DOHH2 (cell line): ENCODE measurements around the gene SORBS1.

ENCODE experiments used
- H3F3A ChIP-seq: fragments of 200-600 bp; sonication (generic), shearing (Covaris generic); 2 replicates; pipeline ENCODE4 v1.6.0; 2016; ENCODE audit warnings: antibody characterized with exemption, mild to moderate bottlenecking; ENCODE audit not compliant: control insufficient read depth, insufficient read depth
- H3K27ac ChIP-seq: fragments of 200-600 bp; sonication (generic); 2 replicates; pipeline ENCODE4 v1.5.1; 2014; ENCODE audit warnings: low read depth, mild to moderate bottlenecking, low read length, moderate library complexity
- H3K27me3 ChIP-seq: fragments of 200-600 bp; sonication (generic); 2 replicates; pipeline ENCODE4 v1.6.1; 2014; ENCODE audit warnings: mild to moderate bottlenecking, low read length, mixed read lengths; ENCODE audit not compliant: control insufficient read depth
- H3K36me3 ChIP-seq: fragments of 200-600 bp; sonication (generic); 2 replicates; pipeline ENCODE4 v1.6.1; 2014; ENCODE audit warnings: mild to moderate bottlenecking, low read length, moderate library complexity, mixed read lengths; ENCODE audit not compliant: control insufficient read depth
- H3K4me1 ChIP-seq: fragments of 200-600 bp; sonication (generic); 2 replicates; pipeline ENCODE4 v1.6.1; 2014; ENCODE audit warnings: mild to moderate bottlenecking, low read length, mixed read lengths; ENCODE audit not compliant: control insufficient read depth
- H3K4me2 ChIP-seq: fragments of 200-600 bp; sonication (generic); 2 replicates; pipeline ENCODE4 v1.6.0; 2014; ENCODE audit warnings: mild to moderate bottlenecking, low read length, moderate library complexity
- H3K4me3 ChIP-seq: fragments of 200-600 bp; sonication (generic); 2 replicates; pipeline ENCODE4 v1.5.1; 2014; ENCODE audit warnings: mild to moderate bottlenecking, low read length, mixed read lengths
- H3K79me2 ChIP-seq: fragments of 200-600 bp; sonication (generic); 2 replicates; pipeline ENCODE4 v1.6.1; 2014; ENCODE audit warnings: mild to moderate bottlenecking, low read length, mixed read lengths; ENCODE audit not compliant: control insufficient read depth
- H3K9me2 ChIP-seq: fragments of 200-600 bp; sonication (generic); replicated peaks from 2 replicates; pipeline ENCODE4 v1.6.1; 2014; ENCODE audit warnings: mild to moderate bottlenecking, low read length, mixed read lengths; ENCODE audit not compliant: control insufficient read depth
- H3K9me3 ChIP-seq: fragments of 200-600 bp; sonication (generic); 2 replicates; pipeline ENCODE4 v1.6.1; 2014; ENCODE audit warnings: antibody characterized with exemption, low read length, mixed read lengths; ENCODE audit not compliant: control insufficient read depth, insufficient read depth
- H4K20me1 ChIP-seq: fragments of 200-600 bp; sonication (generic); 2 replicates; pipeline ENCODE4 v1.6.0; 2014; ENCODE audit warnings: low read depth, mild to moderate bottlenecking, antibody characterized with exemption, low read length, moderate library complexity; ENCODE audit not compliant: control insufficient read depth, insufficient read depth
- CTCF ChIP-seq: fragments of 200-600 bp; sonication (generic); IDR thresholded peaks from one replicate; pipeline ENCODE4 v1.5.1; 2014; ENCODE audit warnings: antibody characterized with exemption, mild to moderate bottlenecking, low read depth, low read length; ENCODE audit not compliant: poor library complexity, severe bottlenecking
- EZH2phosphoT487 ChIP-seq: fragments of 200-600 bp; sonication (generic); IDR thresholded peaks from 2 replicates; pipeline ENCODE4 v1.6.1; 2017; ENCODE audit warnings: borderline replicate concordance, mild to moderate bottlenecking, antibody characterized with exemption, low read length, moderate library complexity, mixed read lengths

SORBS1 gene

GRCh38 chr10:95451150-95451549 is 110.0 kb downstream of the SORBS1 start:
- H3K9me3 ChIP-seq: no peaks in the 10 kb centered on the region
- TF ChIP-seq EZH2phosphoT487: no peak
- no peak for TF ChIP-seq CTCF
- no peaks in the 10 kb centered on the region for H3K79me2 ChIP-seq
- no peaks in the 10 kb centered on the region for H3F3A ChIP-seq
- no peak overlapping the region for H3K27ac ChIP-seq
- no peak overlapping the region for H3K4me2 ChIP-seq
- H3K9me2 ChIP-seq: no peaks in the 10 kb centered on the region
- H3K4me3 ChIP-seq: no peak overlapping the region
- no peaks in the 10 kb centered on the region for H3K36me3 ChIP-seq
- H4K20me1 ChIP-seq: no peaks in the 10 kb centered on the region
- H3K4me1 ChIP-seq: no peaks in the 10 kb centered on the region
- peaks cover 39% of the 10 kb centered on the region for H3K27me3 ChIP-seq

DNA sequence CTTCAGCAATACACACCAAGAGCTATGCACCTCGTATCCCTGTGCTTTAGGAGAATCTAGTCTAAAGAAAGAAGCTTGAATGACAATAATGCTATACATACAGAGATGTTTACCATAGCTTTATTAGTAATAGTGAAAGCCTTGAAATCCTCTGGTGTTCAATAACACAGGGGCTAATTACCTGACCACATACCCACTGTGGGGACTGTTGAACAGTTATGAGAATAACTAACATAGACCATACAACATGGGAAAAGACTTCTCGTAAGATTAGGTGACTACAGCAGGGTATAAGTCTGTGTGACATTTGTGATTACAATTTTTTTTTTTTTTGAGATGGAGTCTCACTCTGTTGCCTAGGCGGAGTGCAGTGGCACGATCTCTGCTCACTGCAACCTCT is 111.0 kb downstream of the SORBS1 start:
- TF ChIP-seq EZH2phosphoT487 (no peak), CTCF (no peak)
- H3K36me3 ChIP-seq: no peaks in the 10 kb centered on the region
- H3K27ac ChIP-seq: no peak overlapping the region
- H3K79me2 ChIP-seq: no peaks in the 10 kb centered on the region
- no peaks in the 10 kb centered on the region for H4K20me1 ChIP-seq
- H3K9me3 ChIP-seq: no peaks in the 10 kb centered on the region
- H3K4me1 ChIP-seq: no peaks in the 10 kb centered on the region
- H3F3A ChIP-seq: no peaks in the 10 kb centered on the region
- peaks cover 34% of the 10 kb centered on the region for H3K27me3 ChIP-seq
- no peak overlapping the region for H3K4me3 ChIP-seq
- no peak overlapping the region for H3K4me2 ChIP-seq
- H3K9me2 ChIP-seq: no peaks in the 10 kb centered on the region

DNA sequence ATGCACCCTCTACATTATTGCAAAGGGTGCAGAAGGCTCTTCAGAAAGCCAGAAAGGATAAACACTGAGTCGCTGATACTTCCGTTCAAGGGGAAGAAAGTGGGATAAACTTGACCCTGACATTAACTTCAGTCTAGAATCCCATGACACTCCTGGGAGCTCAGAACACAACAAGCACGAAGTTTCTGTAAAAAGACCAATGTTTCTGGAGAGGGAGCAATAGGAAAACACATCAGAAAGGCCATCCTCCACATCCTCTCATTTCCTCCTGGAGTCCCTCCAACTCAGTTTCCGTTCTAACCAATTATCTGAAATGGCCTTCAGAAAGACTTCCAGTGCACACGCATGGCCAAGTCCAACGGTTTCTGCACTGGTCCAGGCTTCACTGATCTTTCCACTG is 113.5 kb downstream of the SORBS1 start:
- no peak overlapping the region for H3K4me2 ChIP-seq

More for the DNA sequence above, 113.5 kb downstream of the SORBS1 start:
- H3K36me3 ChIP-seq: no peaks in the 10 kb centered on the region
- no peaks in the 10 kb centered on the region for H4K20me1 ChIP-seq
- no peaks in the 10 kb centered on the region for H3K9me2 ChIP-seq
- peaks cover 20% of the 10 kb centered on the region for H3K27me3 ChIP-seq
- no peak overlapping the region for H3K27ac ChIP-seq
- H3K4me1 ChIP-seq: no peaks in the 10 kb centered on the region
- H3K4me3 ChIP-seq: no peak overlapping the region
- TF ChIP-seq CTCF: no peak
- no peak for TF ChIP-seq EZH2phosphoT487
- H3K9me3 ChIP-seq: no peaks in the 10 kb centered on the region
- H3F3A ChIP-seq: no peaks in the 10 kb centered on the region
- H3K79me2 ChIP-seq: no peaks in the 10 kb centered on the region
